GM21390 (cell line): ENCODE results near the gene LASP1.

ENCODE experiments used
- ATAC-seq: cut with Tn5 transposase; IDR thresholded peaks from one replicate; pipeline ENCODE4 v1.9.1; 2021; ENCODE audit not compliant: unreplicated experiment

LASP1 gene

DNA sequence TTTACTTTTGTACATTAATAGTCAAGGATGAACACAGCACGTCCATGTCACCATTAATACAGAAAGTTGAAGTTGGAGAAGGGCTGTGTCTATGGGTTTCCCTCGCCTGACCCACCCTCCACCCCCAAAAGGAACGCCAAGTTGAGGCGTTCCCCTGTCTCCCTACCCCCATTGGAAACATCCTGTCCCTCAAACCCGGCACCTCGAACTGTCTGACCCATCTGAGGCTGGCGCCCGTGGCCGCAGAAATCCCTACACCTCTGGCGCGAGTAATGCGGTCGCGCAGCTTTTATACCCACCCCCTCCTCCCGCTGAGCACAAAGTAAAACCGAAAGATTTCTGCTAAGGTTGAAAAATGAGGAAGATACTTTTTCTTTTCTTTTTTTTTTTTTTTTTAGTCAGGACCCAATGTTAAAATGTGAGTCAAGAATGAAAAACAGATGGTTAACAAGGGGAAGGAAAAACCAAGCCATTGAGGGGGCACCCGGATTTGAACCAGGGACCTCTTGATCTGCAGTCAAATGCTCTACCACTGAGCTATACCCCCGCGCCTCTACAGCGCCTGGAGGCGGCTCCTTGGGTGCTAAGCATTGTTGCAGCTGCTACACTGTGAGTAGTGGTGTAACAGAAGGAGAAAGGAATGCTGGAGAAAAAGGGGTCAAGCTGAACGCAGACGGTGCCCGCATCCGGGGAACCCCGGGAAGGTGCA, 887 bp upstream of the LASP1 start:
- peak; percentile 35 for ATAC-seq

DNA sequence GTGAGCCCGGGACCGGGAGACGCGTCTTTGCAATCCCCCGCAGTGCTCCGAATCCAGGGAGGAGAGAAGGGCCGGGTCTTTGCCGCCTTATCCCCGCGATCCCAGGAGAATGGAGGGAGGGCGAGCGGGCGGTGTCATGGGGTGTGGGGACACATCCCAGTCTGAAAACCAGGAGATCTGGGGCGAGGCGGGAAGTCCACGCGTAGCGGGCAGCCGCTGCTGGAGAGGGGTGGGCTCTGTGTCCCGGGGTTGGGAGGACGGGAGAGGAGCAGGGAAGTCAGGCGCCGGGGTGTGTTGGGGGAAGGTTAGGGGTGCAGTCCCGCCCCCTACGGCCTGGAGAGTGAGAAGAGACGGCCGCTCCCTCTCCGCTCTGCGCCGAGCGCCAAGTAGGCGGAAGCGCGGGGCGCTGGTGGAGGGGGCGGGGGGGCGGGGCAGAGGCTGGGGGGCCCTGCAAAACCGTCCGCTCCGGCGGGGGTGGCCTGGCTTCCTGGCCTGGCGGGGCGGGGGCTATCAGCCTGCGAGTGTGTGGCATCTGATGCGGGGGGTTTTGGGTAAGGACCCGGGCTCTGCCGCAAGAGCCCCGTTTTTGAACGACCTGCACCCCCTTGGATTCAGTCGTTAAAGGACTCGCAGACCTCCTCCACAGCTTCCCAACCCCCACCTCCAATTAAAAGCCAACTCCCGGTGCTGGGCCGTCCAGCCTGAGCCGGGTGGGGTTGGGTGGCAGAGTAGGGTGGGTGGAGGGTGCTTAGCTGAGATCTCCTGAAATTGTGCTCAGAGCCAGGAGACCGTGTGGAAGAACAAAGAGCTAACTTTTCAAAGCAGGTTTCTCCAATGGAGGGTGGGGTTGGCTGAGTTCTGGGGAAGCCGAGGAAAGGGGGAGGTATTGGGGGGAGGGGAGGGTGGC, 654 bp downstream of the LASP1 start:
- ATAC-seq = no peak

DNA sequence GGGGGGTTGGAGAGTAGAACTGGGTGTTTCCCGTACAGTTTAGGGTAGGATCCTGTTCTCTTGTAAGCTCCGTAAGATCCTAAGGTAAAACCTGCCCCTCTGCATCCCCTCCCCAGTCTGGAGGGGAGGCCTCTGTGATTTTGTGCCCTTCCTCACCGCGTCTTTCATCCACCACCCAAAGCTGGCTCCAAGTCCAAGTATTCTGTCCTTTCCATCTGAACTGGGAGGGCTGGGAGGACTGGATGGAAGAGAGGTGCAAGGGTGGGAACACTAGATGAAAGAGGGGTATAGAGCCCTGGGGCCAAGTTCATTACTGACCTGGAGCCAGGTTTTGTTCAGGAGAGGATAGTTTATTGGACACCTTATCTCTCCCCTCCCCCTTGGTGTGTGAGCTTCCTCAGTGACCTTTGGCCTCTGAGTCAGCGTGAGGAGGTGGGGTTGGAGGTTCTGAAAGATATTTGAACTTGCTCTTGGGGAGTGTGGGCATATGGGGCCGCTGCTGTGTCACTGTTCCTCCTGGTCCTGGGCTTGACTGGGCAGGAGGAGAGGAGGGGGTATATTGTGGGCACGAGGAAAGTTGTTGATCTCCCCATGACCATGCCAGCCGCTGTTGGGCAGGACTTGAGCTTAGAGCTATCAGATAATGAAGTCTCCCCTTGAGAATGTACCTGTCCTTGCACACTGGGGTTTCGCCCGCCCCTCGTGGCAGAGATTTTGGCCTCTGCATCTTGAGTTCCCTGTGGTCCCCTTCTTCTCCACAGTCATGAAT, 1.6 kb downstream of the LASP1 start:
- ATAC-seq = no peak

DNA sequence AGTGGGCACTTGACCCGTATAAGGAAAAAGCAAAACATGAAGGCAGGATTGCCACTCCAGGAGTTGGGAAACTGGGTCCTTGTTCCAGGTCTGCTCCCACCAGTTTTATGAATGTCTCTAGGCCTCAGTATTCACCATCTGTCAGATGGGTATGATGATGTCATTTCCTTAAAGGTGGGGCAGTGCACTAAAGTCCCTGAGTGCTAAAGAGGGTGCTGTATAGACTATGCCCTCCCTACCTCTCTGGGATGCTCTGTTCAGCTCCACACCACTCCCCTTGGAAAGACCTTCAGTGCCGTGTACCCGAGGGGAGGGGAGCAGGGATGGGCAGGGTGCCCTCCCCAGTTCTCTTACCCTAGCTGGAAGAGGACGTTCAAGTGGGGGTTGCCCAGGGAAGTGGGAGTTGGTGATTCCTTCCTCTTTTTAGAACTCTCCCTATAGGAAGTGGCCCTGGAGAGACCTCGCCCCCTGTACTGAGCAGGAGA, 2.2 kb downstream of the LASP1 start:
- no peak for ATAC-seq

DNA sequence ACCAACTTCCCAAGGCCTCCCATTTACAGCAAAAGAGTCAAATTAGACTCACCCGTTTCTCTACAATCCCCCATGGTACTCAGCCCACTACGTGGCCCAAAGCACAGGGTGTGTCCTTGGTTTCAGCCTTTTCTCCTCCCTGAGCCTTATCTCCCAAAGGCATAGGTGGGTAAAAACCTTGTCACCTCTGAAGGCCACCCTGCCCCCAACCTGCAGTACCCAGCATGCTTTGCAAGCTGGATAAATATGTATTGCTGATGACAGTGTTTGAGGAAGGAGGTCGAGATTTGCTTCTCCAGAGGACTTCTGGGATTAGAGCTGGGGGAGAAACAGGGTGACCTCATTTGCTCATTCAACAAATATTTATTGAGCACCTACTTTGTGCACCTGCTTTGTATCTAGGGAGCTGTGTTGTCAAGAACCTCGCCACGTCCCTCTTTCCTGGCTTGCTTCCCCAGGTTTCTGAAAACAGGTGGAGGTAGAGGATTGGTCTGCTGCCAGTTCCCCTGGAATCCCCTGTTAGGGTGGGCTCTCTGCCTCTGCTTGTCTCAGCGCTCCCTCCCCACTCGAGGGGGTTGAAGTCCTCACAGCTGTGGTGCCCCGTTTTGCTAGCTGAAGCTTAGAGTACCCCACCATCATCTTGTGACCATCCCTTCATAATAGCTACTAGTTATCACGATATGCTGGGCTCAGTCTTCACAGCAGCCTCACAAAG, 3.0 kb downstream of the LASP1 start:
- ATAC-seq = no peak

DNA sequence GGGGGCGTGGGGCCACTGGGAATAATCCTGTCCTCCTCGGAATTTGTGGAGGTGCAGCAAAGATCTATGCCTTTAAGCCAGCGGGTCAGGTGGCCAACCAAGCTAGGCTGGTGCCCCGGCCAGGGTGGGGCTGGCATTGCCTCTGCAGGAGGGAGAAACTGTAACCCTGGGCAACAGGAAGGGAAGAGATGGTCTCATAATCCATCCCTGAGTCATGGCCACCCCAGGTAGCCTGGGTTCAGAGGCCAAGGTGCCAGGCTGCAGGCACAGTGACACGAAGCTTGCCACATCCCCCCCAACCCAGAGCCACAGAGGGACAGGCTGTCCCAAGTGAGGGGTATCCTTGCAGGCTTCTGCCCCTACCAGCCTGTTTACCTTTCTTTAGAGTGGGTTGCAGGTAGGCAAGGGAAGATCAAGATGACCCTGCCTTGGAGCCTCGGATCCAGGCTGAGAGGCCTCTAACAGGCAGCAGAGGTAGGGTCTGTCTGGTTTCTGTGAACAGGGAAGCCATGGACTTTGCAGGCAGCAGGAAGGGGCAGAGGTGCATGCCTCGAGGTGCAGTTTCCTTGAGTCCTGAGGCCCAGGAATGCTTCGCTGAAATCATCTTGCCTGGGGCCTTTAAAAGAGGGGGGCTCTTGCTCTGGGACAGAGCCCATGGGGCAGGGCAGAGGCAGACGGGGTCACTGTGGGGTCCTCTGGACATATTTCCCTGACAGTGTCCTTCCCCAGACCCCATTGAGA, 4.0 kb downstream of the LASP1 start:
- ATAC-seq = no peak

DNA sequence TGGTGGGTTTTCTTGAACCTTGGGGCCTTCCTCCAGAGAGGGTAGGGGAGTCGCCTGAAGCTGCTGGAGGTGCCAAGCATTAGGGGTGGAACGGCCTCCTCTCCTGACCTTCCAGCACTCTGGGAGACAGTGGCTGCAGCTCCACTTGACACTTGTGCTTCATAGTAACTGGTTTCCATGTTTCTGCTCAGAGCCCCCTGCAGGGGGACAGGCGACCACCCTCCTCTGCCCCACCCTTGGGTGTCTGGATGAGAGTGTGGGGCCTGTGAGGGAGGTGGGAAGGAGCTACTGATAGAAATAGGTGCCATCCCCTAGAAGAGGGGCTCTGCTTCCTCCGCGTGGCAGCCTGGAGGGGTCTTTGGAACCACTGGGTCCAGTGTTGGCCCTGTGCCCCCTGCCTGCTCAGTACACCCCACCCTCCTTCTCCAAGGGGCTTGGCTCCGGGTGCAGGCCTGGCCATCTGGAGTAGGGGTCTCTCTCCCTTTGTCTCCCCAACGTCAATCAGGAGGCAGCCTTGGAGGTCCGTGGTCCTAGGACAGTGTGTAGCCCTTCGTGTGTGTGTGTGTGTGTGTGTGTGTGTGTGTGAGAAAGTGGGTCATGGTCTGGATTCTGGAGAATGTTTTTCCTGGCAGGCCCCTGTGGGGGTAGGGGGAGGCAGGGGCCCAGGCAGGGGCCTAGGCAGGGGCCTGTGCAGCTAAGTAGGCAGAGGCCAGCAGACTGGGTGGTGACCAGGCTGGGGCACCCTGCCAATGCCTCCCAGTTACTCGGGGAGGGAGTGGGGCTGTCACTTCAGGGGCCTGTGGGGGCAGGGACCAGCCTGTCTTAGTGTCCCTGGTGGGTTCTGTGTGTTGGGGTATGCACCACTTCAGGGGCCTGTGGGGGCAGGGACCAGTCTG, 4.9 kb downstream of the LASP1 start:
- no peak for ATAC-seq

DNA sequence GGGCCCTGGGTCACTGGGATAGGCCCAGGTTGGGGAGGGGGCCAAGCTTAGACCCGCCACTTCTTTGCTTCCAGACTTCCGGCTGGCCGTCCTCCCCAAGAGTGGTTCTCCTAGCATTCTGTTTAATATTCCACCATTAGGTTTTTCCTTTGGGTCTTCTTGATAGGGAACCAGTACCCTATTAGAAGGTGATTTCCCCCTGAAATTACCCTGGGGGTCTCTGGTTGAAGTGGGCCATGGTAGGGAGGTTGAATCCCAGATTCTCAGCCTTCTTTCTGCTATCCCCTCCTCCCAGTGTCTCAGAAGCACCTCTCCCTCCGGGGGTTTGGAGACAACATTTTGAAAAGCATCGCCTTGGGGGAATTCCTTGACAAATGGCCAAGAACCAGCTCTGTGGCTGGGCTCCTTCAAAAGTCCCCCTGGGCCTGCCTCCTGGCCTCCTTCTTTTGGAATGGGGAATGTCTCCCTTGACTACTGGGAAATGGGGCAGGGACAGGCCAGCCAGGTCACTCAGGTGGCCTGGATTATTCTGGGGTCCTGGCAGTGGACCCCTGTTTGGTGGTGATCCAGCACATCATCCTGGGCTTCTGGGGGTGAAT, 5.7 kb downstream of the LASP1 start:
- ATAC-seq = no peak

DNA sequence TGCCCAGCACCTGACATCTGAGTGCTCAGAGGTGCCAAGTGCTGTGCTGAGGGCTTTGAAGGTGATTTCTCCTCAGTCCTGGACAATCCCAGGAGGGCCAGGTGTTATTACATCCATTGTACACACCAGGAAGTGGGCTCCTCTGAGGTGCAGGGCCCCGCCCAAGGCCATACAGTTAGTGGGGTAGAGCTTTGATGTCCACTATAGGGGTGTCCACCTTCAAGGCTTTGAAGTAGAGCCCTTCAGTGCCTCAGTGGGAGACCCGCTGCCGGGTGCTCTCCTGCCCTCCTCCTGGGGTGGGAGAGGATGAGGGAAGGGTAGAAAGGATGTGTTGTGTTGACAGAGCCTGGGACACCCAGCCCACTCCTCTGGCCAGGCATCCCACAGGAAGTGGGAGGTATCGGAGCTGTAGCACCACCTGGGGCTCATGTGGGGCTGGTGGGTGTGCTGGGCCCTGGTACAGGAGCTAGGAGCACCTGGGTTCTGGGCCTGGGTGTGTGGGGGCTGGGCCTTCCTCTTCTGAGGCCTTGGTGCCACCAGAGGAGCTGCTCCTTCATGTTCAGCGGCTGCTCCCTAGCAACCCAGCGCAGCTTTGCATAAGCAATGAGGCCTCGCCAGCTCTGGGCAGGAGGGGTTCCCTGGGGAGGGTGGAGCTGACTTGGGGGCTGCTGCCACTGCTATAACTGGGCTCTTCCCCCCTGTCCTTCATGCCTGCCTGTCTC, 7.4 kb downstream of the LASP1 start:
- no peak for ATAC-seq

DNA sequence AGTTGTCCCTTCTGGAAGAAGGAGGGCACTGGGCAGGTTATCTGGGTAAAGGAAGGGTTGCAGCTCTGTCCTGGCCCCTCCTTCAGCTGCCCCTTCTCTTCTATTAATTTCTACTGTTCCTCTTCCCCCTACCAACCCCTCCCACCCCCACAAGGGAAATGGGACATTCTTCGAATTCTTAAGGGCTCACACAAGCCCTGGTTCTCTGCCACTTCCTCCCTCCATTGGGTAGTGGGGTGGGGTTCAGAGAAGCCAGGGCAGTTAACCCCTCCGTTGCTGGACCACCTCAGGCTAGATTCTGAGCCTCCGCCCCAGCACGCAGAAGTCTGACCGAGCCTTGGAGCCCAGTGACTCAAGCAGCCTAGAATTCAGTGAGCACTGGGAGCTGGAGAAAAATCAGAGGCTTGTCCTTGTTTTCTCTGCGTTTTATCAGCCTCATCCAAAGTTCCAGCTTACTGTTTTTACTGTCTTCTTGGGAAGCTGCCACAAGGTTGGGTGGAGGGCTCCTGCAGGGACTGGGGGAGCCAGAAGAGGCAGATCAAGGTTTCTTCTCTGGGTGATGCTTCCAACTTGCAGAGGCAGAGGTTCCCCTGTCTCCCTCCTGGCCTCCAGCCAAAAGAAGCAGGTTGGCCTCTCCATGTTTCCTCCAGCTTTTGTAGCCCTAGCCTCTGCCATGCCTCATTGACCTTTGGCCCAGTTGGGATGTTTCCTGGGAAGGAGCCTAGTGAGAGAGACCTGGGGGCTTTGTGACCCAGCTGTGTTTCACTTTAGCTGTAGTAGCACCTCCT, 10.2 kb downstream of the LASP1 start:
- no peak for ATAC-seq

DNA sequence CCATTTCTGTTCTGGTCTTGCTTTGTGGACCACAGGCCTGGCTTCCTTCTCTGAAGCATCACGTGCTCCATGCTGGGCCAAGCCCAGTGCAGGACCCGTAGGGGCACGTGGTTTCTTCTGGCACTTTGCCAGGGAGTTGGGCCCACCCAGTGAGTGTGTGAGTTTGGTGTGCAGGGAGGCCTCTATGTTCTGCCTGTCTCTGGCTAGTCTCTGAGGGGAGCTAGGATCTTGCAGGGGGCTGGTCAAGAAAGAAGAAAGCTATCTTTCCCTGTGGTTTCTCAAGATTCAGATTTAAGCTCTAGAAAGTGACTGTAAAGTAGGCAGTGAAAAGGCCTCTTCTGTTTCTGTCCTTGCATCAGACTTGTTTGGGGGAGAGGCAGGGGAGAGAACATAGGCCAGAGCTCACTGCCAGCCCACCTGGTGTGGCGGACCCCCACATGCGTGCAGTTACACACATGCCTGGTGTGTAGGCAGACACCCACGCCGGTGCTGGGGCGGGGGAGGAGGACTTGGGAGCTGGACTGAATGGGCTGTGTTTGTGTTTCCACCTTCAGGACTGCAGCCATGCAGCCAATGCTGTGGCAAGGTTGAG, 11.8 kb downstream of the LASP1 start:
- no peak for ATAC-seq

DNA sequence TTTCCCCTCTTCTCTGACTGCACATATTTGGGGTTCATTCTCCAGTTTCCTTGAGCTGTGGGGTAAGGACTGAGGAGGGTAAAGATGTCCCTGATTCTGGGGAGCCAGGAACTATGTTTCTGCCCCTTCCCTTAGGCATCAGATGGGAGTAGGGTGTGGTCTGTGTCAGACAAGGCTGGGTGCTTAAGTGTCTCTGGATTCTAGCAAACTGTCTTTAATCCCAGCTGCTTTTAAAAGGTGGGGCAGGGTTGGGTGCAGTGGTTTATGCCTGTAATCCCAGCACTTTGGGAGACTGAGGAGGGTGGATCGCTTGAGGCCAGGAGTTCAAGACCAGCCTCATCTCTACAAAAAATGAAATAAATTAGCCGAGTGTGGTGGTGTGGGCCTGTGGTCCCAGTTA, 13.0 kb downstream of the LASP1 start:
- ATAC-seq = no peak

DNA sequence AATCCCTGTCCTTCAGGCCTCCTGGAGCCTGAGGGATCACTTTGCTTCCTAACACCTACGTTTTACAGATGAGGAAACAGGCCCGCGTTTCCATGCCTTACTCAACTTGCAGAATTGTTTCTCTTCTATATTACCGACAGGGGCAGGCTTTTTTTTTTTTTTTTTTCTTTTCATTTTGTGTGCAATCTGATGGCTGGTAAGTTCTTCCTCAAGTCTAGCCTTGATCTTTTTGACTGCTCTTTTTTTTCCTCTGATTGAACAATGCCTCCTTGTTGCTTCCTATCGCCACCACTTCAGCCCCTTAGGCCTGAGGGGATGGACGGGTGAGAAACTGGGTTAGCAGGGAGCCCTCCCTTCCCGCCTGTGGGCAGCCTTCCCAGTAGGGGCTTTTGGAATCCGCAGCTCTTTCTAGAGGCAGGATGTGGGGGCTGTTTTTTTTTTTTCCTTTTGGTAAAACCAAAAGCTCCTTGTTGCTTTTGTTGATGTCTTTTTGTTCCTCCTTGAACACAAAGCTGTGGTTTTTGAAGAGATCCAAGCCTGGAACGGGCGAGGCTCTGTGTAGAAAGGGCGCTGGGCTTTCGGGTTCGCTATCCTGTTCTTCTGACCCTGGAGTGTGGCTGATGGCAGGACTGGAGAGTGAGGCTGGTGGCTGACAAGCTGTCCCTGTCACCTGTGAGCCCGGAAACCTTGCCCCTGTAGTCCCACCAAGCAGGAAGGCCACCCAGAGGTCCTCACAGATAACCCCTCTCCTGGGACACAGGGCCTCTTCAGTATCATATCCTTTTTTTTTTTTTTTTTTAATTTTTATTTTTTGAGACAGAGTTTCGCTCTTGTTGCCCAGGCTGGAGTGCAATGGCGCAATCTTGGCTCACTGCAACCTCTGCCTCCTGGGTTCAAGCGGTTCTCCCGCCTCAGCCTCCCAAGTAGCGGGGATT, 14.0 kb downstream of the LASP1 start:
- ATAC-seq = no peak

DNA sequence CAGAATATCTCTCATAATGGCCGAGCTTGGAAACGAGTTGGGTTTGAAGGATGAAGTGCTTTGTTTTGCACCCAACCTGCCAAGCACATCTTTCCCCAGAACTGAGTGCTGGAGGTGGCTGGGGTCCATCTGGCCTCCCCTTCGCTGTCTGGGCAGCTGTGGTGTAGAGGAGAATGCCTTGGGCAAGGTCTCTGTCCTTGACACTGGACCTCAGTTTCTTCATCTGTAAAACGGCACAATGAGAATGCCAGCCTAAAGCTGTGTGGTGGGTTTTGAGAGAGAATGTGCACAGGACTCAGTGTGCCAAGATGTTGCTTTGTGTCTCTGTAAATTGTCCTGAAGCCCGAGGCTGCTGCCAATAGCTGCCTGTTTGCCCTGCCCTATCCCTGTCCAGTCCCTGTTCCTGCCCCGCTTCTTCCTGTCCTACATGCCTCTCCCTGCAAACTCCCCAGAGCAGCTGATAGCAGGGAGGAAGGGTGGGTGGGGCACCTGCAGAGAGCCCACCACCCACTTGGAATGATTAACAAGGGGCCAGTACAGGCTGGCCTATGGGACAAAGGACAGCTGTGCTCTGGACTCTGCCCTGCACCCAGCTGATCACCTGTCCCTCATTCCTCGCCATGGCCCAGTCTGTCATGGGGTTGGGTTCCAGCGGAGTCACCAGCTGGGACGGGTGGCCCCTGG, 15.3 kb downstream of the LASP1 start:
- no peak for ATAC-seq
